Activated CD8-positive, alpha-beta memory T cell treated with anti-CD3 and anti-CD28 coated beads for 4 hours (primary cell): Measurements from ENCODE around the gene ADAM29.
"Not testable (repeated sequence)": the region's sequence is repeated elsewhere in the genome, so short reads cannot be mapped to it uniquely, and the experiment has no call there.

Experiments used
- DNase-seq, 2 donors: peaks; one replicate each; pipeline ENCODE4 v3.0.0-alpha.2; 2020; ENCODE audit warnings: low read depth in 2 of 2

ADAM29 gene

DNA sequence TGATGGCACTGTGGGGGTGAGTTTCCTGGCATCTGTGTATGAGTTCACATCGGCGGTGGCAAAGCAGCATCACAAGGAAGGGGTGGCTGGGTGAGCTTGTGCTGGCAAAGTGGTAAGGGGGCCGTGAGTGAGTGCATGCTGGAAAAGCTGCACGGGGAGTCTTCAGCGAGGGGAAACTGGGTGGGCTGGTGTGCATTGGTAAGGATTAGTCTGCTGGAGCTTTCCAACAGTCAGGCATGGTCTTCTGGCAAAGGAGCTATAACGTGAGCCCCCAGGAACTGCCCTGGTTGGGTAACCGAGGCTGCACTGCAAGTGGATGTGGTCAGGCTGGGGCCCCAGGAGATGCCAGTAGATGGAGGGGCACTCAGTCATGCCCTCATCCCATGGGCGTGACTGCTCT, 30.7 kb downstream of the ADAM29 start:
- no peak for DNase-seq

DNA sequence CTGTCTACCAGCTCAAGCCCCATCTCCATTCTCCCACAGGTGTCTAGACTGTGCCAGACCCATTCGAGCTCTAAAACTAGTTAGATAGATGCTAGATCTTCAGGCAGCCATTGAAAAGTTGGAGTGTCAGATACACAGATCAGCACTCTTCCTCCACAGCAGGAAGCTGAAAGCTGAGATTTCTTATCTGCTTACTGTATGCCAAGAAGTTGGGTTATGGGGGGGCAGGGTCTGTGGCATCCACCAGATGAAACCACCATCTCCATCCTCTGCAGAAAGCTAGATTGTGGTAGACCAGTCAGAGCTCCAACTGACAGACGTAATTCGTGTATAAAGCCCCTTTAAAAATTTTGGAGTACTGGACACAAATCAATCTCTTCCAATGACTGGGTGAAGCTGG, 54.8 kb downstream of the ADAM29 start:
- no peak for DNase-seq

DNA sequence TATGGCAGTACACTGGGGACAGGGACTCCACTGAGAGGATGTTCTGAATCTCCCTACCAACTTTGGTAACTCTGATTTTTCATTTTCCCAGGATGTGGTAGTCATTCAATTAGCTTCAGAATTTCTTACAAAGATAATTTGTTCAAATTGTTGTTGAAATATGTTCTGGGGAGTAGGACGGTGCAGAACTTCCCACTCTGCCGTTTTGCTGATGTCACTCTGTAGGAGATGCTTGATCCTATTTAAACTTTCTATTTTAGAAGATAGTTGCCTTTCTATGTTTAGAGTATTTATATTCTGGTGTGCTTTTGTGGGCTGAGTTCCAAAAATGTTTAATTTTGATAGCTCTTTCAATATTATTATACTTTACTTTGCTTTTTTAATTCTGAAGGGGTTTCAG, 55.2 kb downstream of the ADAM29 start:
- DNase-seq, result no peak

DNA sequence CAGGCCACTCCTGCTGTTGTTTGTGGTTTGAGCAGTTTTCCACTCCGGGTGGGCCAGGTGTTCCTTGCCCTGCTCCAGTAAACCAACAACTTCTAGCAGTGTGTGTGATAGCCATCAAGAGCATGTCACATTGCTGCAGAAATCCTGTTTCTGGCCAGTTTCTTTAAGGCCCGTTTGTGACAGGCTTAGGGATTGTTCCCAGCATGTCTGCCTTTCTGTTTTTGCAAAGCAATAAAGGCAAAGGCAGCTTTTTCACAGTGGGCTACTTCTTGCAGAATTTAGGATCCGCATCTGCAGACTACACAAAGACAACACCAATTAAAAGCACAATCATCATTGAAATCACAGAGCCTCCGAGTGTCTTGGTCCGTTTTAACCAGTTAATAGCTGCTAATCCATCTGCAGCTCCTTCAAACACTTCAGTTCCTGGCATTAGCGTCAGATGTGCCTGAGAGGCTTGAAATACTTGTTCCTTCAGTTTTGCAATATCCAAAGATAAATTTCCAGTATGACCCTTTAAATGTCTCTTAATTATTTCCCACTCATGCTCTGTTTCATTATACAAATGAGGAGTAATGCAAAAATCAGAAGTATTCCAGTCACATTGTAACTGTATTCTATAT, 65.1 kb downstream of the ADAM29 start:
- no peak for DNase-seq

DNA sequence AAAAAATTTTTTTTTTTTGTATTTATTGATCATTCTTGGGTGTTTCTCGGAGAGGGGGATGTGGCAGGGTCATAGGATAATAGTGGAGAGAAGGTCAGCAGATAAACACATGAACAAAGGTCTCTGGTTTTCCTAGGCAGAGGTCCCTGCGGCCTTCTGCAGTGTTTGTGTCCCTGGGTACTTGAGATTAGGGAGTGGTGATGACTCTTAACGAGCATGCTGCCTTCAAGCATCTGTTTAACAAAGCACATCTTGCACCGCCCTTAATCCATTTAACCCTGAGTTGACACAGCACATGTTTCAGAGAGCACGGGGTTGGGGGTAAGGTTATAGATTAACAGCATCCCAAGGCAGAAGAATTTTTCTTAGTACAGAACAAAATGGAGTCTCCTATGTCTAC, 65.7 kb downstream of the ADAM29 start:
- DNase-seq, result not testable (repeated sequence)

DNA sequence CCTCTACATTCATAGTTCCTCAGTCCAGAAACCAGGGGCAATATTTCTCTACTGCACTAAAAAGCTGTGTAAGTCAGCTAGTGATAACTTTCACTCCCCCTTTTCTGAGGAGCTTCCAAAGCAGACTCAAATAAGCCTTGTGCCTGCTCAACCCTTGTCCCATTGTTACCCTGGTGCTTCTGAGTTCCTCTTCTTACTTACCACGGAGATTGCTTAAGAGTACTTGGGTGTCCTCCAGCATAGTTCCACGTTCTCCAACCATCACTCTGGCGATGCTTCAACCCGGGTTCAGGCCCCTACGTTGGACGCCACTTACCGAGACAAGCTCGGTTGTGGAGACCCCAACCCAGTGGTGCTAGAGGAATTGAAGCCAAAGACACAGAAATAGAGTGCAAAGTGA, 71.6 kb downstream of the ADAM29 start:
- DNase-seq, result no peak

DNA sequence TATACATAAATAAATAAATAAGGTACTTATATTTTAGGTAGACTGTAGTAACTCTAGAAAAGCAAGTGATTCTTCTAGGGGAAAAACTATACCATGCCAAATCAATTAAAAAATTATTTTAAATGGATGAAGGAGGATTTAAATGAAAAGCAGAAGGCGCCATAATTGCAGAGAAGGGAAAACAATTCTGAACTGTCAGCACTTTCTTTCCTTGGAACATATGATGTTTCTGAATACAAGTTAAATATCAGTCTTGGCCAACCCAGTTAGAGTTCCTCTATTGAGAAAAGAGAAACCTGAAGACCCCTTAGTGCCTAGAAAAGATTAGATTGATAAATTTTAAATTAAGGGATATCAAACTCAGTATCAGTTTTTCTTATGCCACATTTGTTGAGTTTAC, 75.8 kb downstream of the ADAM29 start:
- no peak for DNase-seq

DNA sequence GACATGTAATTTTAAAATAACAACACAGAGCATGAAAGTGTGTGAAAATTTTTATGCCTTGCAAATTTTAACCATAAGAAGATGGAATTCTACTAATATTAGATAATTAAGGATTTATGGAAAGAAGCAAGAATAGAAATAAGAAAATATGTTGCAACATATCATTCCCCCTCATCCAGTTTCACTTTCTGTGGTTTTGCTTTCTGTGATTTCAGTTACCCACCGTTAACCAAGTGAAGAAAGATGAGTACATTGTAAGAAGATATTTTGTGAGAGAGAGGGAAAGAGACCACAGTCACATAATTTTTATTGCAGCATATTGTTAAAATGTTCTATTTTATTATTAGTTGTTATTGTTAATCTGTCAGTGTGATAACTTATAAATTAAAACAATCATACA, 77.9 kb downstream of the ADAM29 start:
- no peak for DNase-seq

DNA sequence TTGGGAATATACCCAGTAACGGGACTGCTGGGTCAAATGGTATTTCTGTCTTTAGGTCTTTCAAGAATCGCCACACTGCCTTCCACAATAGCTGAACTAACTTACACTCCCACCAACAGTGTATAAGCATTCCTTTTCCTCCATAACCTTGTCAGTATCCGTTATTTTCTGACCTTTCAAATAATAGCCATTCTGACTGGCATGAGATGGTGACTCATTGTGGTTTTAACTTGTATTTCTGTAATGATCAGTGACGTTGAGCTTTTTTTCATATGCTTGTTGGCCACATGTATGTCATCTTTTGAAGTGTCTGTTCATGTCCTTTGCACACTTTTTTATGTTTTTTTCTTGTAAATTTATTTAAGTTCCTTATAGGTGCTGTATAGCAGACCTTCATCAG, 81.2 kb downstream of the ADAM29 start:
- DNase-seq, result no peak

DNA sequence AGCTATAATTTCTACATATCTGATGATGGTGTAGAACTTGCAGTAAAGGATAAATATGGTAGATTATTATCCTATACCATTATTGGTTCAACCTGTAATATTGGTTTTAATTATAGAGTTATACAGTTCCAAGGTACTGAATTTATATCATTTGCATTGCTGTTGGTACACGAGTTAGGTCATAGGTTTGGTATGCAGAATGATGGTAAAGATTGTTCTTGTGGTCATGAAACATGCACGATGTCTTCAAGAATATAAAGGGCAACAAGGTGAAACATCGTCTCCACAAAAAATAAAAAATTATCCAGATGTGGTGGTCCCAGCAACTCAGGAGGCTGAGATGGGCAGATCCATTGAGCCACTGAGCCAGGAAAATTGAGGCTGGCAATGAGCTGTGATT, 99.6 kb downstream of the ADAM29 start:
- no peak for DNase-seq

DNA sequence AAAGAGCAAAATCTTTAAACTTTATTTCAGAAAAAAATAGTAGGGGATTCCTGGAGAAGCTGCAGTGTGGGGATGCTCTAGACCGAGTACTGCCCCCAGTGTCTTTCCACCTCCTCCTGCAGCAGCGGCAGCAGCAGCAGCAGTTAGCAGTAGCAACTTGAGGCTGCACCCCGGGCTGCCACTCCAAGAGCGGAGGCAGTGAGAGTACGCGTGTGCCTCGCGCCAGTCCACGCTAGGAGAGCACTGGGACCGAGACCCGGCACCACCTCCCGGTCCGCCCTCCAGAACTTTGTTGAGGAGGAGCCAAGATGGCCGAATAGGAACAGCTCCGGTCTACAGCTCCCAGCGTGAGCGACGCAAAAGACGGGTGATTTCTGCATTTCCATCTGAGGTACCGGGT, 101.3 kb downstream of the ADAM29 start:
- DNase-seq, result not testable (repeated sequence)
